ENCODE results near the gene MACROD2.

GRCh38 chr20:15171016-15171415 lies 1175.7 kb downstream of the MACROD2 start:
- TF ChIP-seq POLR2A (IDR thresholded peaks at IDR 0.05), result no peak
- no peak for TF ChIP-seq CTCF (IDR thresholded peaks at IDR 0.05)

Data from uterus (tissue), 2 donors.